CD1c-positive myeloid dendritic cell (primary cell): ENCODE data around the gene PIK3C3.

Source experiments
- DNase-seq: peaks from one replicate; pipeline ENCODE4 v3.0.0-alpha.2; 2016; ENCODE audit errors: extremely low spot score

The PIK3C3 gene

DNA sequence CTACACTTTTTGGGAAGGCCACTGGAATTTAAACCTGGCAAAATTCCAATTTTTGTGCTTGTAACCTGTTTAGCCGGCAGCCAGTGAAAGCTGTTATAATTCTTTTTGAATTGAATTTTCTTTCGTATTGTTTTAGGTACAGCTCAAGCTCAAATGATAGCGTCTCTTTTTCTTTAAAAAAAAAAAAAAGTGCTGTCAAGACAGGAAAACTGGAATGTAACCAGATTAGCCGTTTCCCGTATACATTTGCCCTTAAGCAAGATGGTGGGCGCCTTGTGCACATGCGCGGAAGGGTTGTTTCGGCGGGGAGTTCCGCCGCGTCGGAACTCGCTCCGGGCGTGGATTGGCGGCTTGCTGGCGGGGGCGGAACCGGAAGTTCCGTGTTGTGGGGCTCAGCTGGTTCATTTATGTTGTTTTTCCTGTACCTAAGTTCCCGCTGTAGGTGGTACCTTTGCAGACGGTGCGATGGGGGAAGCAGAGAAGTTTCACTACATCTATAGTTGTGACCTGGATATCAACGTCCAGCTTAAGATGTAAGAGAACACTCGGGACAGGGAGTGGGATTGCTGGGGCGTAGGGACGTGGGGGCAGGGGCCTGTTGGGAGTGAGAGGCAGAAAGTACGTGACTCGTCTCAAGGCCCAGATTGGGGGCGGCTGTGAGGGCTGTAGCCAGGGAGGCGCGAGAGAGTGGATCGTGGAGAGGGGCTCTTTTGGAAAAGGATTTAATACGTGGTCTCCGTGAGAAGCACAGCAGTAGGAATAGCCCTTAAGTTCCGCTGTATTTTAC lies at the start of gene PIK3C3:
TSS of gene PIK3C3 (plus strand) at position 408 of the 787 bp plus-strand sequence. CDS start at position 466, 58 bp downstream.
- peak; percentile 99 for DNase-seq

DNA sequence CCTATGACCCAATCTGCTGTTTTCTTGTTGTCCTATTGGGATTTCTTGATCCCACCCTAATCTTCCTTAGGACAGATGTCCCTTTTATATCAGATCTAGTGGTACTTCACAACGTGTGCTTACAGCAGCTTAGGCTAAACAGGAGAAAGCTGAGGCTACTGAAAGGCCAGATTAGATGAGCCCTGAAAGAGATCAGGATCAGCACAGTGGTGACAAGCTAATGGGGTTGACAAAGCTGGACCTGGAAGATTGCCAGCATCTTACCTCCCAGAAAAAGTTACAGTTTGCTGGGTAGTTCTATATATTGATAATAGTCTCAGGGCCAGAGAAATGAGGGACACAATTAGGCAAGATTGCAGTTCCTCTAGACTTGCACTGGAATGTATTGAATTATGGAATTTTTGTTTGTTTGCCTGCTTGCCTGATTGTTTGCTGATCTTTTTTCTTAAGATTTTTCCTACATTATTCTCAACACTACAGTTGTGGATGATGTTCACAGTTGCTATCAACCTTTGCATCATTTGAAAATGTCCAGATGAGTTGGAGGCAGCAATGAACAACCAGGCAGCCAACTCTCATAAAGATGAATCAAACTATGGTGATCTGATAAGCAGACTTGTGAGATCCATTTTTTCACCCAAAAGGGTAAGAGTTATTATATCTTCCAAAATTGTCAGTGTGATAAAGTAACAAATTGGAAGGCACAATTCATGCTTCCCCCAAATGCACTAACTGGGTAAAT lies 49.1 kb upstream of the PIK3C3 start:
- no peak for DNase-seq

DNA sequence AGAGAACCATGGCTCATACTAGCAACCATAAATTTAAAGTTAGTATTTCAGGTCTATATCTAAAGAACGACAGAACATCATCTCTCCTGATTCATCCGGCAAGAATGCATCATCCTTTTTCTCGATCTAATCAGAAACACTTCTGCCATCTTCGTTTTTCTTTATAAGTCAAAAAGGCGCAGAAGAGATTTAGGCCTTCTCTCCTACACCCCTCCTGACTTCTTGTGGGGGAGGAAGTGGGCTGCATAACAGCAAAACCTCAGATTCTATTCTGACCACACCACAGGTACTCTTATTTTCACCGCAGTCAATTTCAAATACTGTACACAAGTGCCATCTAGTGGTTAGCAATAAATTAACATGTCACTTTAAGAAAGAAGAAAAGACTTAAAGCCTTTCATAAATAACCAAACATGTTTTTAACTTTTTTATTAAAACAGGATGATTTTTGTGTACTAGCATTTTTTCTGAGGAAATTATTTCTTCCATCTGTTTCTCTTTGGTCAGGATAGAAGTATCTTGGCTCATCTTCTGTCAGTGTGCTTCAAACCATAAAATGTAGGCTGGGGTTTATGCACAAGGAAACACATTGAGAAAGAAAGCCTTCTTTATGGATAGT lies 48.4 kb upstream of the PIK3C3 start:
- DNase-seq: peak; percentile 60

DNA sequence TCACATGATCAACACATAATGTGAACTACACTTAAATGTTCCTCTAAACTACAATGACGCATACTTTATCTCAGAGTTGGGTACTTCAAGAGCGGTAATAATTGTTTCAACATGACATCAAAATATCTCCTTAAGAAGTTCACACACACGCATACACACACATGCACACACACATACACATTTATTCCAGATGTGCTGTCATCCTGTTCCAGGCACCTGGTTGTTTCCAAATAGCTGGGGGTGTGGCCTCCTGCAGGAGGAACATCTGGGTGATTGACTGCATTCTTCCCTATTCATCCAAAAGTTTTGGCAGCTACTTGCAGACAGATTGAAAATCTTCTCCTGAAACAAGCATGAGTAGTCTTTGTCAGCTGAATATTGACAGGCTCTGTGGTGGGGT lies 37.9 kb upstream of the PIK3C3 start:
- no peak for DNase-seq

DNA sequence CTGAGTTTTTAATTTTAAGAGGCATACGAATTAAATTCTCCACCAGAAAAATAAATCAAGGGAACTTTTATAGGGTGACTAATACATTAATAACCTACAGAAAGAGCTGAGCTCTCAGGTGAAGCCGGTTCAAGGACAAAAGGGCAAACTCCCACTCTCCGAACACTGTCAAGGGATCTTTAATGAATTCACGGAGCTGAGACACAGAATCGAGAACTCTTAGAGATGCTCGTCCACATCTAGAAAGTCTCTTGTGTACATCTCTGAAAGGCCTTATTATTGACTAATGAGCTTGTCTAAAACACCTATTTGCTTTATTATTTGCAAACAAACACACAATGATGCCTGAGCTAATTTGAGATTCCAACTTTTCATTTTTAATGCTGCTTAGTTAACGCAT lies 33.3 kb upstream of the PIK3C3 start:
- no peak for DNase-seq

DNA sequence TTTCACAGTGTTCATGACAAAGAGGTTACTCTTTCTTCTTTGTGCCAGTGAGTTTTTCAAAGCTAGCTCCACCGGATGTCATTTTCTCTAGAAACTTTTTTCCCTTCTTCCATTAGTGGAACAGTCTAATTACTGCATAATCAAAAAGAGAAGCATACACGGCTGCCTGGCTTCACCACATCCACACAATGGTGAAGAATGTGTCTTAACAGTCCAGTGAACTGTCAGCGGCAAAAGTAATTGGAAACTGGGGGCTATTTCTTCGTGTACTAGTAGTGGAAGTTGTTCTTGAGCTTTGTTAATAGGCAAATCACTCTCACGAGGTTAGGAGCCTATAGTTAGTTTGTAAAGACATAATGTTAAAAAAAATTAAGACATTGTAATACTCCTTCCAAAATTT lies 32.9 kb upstream of the PIK3C3 start:
- DNase-seq: no peak

DNA sequence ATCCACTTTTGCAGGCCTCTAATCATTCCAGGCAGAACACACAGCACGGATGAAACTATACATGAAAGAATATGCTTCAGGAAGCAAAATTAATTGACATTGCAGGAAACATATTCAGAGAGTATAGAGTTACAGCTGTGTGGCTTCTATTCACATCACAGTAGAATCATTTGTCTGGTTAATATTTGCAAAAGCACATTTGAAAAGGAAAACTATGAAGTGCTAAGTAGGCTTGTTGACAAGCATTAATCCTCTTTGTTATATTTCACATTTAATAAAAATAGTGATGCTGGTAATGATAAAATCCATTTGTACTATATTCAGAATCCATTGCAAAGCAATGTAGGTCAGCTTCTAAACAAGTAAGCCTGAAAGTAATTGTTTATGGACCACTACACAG lies 32.2 kb upstream of the PIK3C3 start:
- no peak for DNase-seq

DNA sequence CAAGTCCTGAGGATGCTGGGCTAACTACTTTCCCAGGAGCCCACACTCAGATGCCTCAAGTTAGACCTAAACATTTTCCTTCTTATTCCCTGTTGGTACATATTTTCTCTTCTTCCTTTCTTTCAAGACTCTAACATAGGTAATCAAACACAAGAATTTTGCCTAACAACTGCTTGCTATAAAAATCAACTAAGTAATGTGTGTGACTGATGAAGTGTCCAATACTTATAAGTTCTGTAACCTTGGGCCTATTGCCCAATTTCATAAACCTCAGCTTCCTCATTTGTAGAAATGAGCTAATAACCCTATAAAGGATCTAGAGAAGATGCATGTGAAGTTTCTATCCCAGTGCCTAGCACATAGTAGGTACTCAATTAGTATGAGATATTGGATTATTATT lies 31.6 kb upstream of the PIK3C3 start:
- peak; percentile 77 for DNase-seq

DNA sequence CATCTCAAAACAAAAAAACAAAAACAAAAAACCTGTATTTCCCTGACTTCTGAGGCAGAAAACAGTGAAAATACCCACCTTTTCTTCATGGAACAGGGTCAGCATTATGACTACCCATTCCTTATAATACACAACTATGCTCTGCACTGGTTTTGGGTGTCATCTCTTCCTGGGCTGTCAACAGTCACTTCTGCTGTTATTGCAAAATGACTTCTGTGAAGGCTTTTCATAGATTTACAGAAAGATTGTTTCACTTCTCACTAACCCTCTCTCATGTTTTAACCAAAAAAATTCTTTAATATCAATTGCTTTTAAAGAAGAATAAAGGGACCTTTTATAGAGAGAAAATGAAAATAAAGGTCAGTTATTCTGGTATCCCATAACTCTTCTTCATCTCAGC lies 26.5 kb upstream of the PIK3C3 start:
- peak; percentile 36 for DNase-seq

DNA sequence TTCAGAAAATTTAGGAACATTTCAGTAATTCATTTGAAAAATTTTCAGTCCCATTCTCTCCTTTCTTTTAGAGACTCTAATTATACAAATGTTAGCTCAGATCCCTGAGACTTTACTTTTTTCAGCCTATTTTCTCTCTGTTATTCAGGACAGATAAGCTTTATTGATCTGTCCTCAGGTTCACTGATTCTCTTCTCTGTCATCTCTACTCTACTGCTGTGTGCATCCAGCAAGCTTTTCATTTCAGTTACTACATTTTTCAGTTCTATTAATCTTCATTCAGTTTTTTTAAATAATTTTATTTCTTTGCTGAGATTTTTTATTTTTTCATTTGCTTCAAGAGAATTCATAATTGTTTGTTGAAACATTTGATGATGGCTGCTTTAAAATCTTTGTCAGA lies 22.1 kb upstream of the PIK3C3 start:
- DNase-seq: no peak

DNA sequence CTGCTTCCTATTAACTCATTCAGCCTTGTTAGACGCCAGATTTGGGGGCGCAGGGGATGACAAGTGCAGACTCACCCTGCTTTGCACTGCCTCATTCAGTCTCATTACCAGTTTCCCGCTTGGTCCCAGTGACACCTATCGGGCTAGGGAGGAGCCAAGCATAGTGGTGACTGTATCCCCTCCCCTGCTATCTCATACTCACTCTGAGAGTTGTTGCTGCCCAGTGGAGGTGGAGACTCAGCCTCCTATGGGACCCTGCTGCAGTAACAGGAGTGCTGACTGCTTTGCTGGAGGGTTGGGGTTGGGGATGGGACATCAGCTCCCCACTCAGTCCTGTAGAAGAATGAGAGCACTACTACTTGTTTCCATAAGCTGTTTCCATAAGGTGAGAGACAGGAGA lies 21.3 kb upstream of the PIK3C3 start:
- DNase-seq: no peak

DNA sequence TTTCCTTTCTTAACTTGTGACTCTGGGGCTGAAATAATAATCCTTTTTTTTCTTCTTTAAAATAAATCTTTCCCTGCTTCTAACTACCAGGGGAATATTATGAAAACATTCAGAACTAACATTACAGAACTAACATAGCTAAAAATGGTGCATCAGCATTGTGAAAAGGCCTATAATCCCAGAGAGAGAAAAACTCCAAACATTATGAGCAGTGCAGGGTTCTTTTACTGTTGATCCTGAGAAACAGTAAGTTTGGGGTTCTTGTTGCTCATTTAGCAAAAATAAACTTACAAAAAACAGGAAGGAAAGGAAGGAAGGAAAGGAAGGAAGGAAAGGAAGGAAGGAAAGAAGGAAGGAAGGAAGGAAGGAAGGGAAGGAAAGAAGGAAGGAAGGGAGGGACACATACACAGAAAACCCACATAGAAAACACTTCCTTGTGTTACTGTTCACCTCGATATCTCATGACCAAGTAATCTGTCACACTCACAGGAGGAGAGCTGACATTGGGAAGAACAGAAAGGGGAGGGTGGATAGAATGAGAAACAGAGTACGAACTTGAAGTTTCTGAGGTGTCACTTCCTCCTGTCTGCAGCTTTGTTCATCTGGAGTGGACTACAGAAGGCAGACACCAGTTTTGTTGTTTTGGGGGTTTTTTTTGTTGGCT lies 18.4 kb upstream of the PIK3C3 start:
- peak; percentile 27 for DNase-seq

DNA sequence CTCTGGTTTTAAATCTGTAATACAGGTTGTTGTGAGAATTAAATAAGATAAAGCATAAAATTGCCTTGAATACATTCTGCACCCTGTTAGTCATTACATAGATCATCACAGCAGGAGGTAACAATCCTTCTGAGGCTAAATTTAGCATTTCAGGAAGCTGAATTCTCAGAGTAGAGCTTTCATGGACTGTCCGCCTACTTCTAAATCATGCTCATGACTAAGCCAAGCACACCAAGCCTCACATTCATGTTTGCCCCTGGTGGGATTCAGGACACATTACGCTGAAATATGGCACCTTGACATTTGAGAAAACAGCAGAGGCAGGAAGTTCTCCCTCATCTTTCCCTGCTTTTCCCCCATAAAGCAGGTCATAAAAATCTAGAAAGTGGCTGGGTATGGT lies 16.6 kb upstream of the PIK3C3 start:
- DNase-seq: peak; percentile 79

DNA sequence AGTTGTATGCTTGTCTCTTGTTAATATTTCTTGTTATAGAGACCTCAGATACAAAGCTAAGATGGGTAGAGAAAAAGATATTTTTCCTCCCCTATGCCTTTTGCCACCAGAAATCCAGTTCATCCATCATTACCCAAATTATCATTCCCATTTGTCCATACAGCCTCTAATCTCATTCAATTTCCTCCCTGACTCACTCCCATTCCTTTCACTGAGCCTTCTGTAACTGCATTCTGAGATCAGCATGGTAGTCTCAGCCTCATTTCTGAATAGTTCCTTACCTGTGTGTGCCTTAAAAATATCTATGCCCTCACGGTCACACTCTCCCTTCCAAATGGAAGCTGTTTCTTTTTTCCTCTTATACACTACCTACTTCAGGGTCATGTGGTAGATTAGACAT lies 15.7 kb upstream of the PIK3C3 start:
- no peak for DNase-seq

DNA sequence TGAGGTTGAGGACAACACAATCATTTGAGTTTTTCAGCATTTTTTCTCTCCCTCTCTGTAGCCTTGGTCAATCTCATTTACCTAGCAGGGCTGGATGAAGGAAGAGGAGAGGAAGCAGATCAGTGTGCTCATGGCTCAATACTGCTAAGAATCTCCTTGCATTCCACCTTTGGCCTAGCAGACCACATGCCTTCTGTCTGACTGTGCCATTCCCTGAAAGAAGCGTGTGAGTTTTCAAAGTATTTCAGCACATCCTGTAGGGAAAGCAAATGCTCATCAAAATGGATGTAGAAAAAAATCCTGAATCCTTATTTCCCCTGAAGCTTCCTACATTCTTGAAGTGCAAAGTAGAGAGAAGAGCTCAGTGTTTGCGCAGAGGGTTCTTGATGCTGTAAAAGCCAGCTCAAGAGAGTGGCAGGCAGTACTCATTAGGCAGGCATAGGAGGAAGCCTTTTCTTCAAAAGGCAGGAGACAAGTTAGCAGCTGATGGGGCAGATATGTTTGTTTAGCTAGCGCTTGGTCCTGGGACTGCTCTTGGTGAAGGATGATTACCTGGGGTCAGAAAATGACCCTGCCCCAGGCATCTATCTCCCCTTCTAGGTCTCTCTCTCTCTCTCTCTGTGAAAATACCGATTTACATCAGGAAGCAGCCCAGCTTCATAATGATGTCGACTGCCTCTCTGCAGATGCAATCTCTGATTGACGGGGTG lies 14.4 kb upstream of the PIK3C3 start:
- DNase-seq: no peak

DNA sequence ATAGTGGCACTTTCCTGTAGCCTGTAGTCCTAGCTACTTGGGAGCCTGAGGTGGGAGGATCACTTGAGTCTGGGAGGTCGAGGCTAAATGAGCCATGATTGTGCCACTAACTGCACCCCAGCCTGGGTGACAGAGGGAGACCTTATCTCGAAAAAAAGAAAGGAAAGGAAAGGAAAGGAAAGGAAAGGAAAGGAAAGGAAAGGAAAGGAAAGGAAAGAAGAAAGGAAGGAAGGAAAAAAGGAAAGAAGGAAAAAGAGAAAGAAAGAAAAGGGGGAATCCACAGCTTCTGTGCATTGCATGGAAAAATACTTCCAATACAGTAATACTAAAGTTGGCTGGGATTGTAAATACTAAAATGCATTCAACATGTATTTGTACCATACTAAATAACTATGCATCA lies 12.8 kb upstream of the PIK3C3 start:
- no peak for DNase-seq

DNA sequence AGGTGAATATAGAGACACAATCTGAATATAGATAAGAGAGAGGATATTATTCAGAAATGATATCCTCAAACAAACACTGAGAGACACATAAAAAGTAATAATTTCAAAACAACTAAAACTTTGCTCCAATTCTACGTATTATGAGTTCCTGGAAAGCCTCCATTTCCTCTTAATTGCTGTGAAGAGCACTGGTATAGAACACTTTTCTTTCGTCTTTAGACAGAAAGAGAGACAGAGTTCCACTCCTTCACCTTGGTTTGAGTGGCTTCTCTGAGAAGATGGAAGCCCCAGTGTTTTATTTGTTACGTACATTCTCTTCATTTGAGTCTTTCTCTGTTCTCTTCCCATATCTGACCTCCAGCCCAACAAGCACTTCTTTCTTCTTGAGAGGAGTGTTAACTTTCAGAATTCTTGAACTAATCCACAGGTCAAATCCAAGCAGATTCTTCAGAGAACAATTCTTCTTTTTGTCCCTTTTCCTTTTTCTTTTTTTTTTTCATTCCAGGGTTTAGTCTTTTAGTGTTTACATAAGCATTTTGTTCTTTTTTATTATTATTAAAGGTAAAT lies 6.4 kb upstream of the PIK3C3 start:
- DNase-seq: no peak

DNA sequence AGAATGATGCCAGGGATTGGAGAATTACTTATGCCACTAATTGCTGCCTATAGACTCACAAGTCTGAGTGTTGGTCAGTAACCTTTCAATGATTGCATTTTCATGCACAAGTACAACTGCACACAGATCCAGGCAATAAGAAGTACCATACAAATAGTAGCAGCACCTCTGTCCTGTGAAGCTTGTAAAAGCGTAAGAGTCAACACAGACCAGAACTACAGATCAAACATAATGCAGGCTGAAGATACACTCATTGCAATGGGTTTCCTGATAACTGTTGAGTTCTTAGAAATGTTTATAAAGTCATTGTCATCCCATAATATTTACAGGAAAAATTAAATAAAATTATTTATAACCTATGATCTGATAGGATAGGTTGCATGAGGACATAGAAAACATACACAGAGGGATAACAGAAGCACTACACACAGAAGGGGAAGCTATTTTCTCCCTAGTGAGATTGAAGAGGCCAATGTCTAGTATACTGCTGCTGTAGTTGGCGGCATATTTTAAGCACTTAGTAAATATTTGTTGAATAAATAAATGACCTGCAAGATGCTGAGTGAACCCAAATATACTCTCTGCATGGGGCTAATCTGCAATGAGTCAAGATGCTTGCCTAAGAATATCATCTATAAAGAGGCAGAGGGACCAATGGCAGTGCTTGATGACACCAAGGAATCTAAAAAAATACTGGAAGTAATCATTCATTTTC lies 5.7 kb upstream of the PIK3C3 start:
- DNase-seq: no peak

DNA sequence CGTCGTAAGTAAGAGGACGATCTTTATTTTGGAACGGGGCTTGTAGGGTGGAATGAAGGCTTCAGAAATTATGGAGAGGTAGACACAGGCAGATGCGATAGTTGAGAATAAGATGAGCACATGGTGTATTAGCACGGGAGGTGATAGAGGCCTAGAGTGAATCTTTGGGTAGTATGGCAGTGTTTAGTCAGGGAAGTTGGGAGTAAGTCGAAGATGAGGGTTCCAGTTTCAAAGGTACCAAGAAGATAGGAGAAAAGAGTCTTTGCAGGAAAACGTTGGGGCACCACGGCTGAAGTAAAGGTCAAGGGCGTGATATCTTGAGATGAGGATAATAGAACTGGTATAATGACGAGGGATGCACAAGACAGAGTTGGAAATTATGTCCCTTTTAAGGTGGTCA lies 654 bp downstream of the PIK3C3 start:
- DNase-seq: peak; percentile 6

DNA sequence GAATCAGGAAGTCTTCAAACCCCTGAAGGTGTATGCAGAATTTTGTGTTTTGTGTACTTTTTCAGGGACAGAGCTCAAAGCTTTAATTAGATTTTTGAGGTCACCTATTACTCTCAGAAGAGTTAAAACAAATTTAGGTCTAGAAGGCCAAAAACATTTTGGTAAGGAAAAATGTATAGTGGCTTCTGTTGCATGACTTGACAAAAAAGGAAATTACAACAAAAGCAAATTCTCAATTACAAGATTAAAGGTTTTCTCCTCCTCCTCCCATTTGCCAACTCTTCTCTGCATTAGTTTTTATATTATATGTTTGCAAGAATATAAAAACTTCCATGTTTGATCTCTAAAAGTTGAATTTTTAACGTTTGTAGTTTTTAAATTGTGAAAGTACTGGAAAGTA lies 4.0 kb downstream of the PIK3C3 start:
- DNase-seq: no peak
